ENCODE results near the gene ETFDH.
"Not testable (repeated sequence)": the region's sequence is repeated elsewhere in the genome, so short reads cannot be mapped to it uniquely, and the experiment has no call there.

The ETFDH gene

GRCh38 chr4:158754385-158755180, 82.5 kb downstream of the ETFDH start:
- no peak for DNase-seq

- not testable (repeated sequence) for DNase-seq
Observed at GRCh38 chr4:158755819-158756218, 83.7 kb downstream of the ETFDH start.

GRCh38 chr4:158756588-158756987, 84.5 kb downstream of the ETFDH start:
- no peak for DNase-seq

GRCh38 chr4:158758142-158758541, 86.0 kb downstream of the ETFDH start:
- no peak for DNase-seq

- no peak for DNase-seq
Observed at GRCh38 chr4:158758703-158759102, 86.6 kb downstream of the ETFDH start.
